ENCODE data around the gene TRIM36. TPM values are rescaled to one million over a fixed set of nuclear protein-coding genes. Genes with fewer than 3 reads are reported as not detected.

The TRIM36 gene
- total RNA-seq: 10 to 100 TPM in 5 of 8 experiments, under 1 TPM in 3; 0.28 to 61.2 (median 49.0) TPM

- in situ Hi-C loops (cut with MboI; ENCODE audit: low pct_unique_long_range_greater_than_20kb in 2 of 9, low sequenced_read_pairs in 9 of 9, unreplicated experiment in 9 of 9): no loop called here
- peaks cover 9% of the 10 kb centered on the region in 2 donors for H3K4me1 ChIP-seq (replicated peaks in 1 of 2)
- H3K27ac ChIP-seq: peak within 1 kb of the TSS; percentile 71 to 86
- peak; percentile 90 to 94 (median 94) for ATAC-seq (replicated peaks in 6 of 8)
- 0 to 40% (median 2%) methylated on average over 1 to 21 of the region's 68 CpGs; no CpG with 5 or more reads in 7 of the 10 experiments for WGBS, 10 experiments
- H3K4me3 ChIP-seq: peak within 1 kb of the TSS; percentile 56 to 83 (median 82)
These were observed at the start of gene TRIM36 for GRCh38 chr5:115169487-115170133. Gene TRIM36 (minus strand): TSS chr5:115169908. CDS start chr5:115169634, 274 bp downstream.

- no peak overlapping the region for H3K4me3 ChIP-seq
- no peaks in the 10 kb centered on the region for H3K4me1 ChIP-seq (replicated peaks in 1 of 2)
- in situ Hi-C loops (cut with MboI; ENCODE audit: low pct_unique_long_range_greater_than_20kb in 2 of 9, low sequenced_read_pairs in 9 of 9, unreplicated experiment in 9 of 9): no loop called here
- 67 to 100% (median 100%) methylated on average over 1 of the region's 1 CpG; no CpG with 5 or more reads in 1 of the 10 experiments for WGBS, 10 experiments
- ATAC-seq (replicated peaks in 6 of 8): peak in 1 of 8 experiments; percentile 26
- H3K27ac ChIP-seq: no peak overlapping the region
These were observed 44.8 kb upstream of the TRIM36 start for GRCh38 chr5:115214541-115214940.

- WGBS, 10 experiments: 89 to 100% (median 100%) methylated on average over 1 to 3 of the region's 3 CpGs; no CpG with 5 or more reads in 2 of the 10 experiments
- ATAC-seq (replicated peaks in 6 of 8): no peak
- in situ Hi-C loops (cut with MboI; ENCODE audit: low pct_unique_long_range_greater_than_20kb in 2 of 9, low sequenced_read_pairs in 9 of 9, unreplicated experiment in 9 of 9): no loop called here
These were observed 39.6 kb upstream of the TRIM36 start for GRCh38 chr5:115209279-115209678.

GRCh38 chr5:115202952-115203351 is 33.2 kb upstream of the TRIM36 start:
- Histone ChIP-seq H3K27ac (no peak overlapping the region), H3K4me3 (no peak overlapping the region), H3K4me1 (replicated peaks in 1 of 2) (no peaks in the 10 kb centered on the region)
- peak in 1 of 8 experiments; percentile 61 for ATAC-seq (replicated peaks in 6 of 8)
- WGBS, 10 experiments: 57 to 100% (median 92%) methylated on average over 1 of the region's 1 CpG; no CpG with 5 or more reads in 6 of the 10 experiments
- in situ Hi-C loops (cut with MboI; ENCODE audit: low pct_unique_long_range_greater_than_20kb in 2 of 9, low sequenced_read_pairs in 9 of 9, unreplicated experiment in 9 of 9): no loop called here

More at GRCh38 chr5:115209279-115209678, 39.6 kb upstream of the TRIM36 start:
- no peak overlapping the region for H3K4me3 ChIP-seq
- no peaks in the 10 kb centered on the region for H3K4me1 ChIP-seq (replicated peaks in 1 of 2)
- H3K27ac ChIP-seq: no peak overlapping the region

- H3K4me1 ChIP-seq (replicated peaks in 1 of 2): no peaks in the 10 kb centered on the region
- H3K4me3 ChIP-seq: no peak overlapping the region
- H3K27ac ChIP-seq: no peak overlapping the region
- in situ Hi-C loops (cut with MboI; ENCODE audit: low pct_unique_long_range_greater_than_20kb in 2 of 9, low sequenced_read_pairs in 9 of 9, unreplicated experiment in 9 of 9): no loop called here
- WGBS, 10 experiments: 60 to 100% (median 95%) methylated on average over 1 to 3 of the region's 3 CpGs; no CpG with 5 or more reads in 3 of the 10 experiments
- no peak for ATAC-seq (replicated peaks in 6 of 8)
These were observed 26.5 kb upstream of the TRIM36 start for GRCh38 chr5:115196161-115196560.

- ATAC-seq (replicated peaks in 6 of 8): no peak
- H3K27ac ChIP-seq: no peak overlapping the region
- in situ Hi-C loops (cut with MboI; ENCODE audit: low pct_unique_long_range_greater_than_20kb in 2 of 9, low sequenced_read_pairs in 9 of 9, unreplicated experiment in 9 of 9): no loop called here
- H3K4me3 ChIP-seq: no peak overlapping the region
- WGBS, 10 experiments: 100% methylated on average over 2 of the region's 2 CpGs; no CpG with 5 or more reads in 7 of the 10 experiments
- no peaks in the 10 kb centered on the region for H3K4me1 ChIP-seq (replicated peaks in 1 of 2)
These were observed 25.0 kb upstream of the TRIM36 start for GRCh38 chr5:115194676-115195075.

GRCh38 chr5:115193295-115193694 is 23.6 kb upstream of the TRIM36 start:
- no peak for ATAC-seq (replicated peaks in 6 of 8)
- in situ Hi-C loops (cut with MboI; ENCODE audit: low pct_unique_long_range_greater_than_20kb in 2 of 9, low sequenced_read_pairs in 9 of 9, unreplicated experiment in 9 of 9): no loop called here
- H3K4me3 ChIP-seq: no peak overlapping the region
- no peak overlapping the region for H3K27ac ChIP-seq
- H3K4me1 ChIP-seq (replicated peaks in 1 of 2): no peaks in the 10 kb centered on the region

GRCh38 chr5:115192098-115192497 is 22.4 kb upstream of the TRIM36 start:
- H3K27ac ChIP-seq: no peak overlapping the region
- H3K4me1 ChIP-seq (replicated peaks in 1 of 2): no peaks in the 10 kb centered on the region
- no peak overlapping the region for H3K4me3 ChIP-seq
- ATAC-seq (replicated peaks in 6 of 8): no peak
- 89 to 100% (median 97%) methylated on average over 1 of the region's 1 CpG; no CpG with 5 or more reads in 2 of the 10 experiments for WGBS, 10 experiments
- in situ Hi-C loops (cut with MboI; ENCODE audit: low pct_unique_long_range_greater_than_20kb in 2 of 9, low sequenced_read_pairs in 9 of 9, unreplicated experiment in 9 of 9): no loop called here

GRCh38 chr5:115191474-115192031 is 21.8 kb upstream of the TRIM36 start:
- in situ Hi-C loops (cut with MboI; ENCODE audit: low pct_unique_long_range_greater_than_20kb in 2 of 9, low sequenced_read_pairs in 9 of 9, unreplicated experiment in 9 of 9): no loop called here
- Histone ChIP-seq H3K4me1 (replicated peaks in 1 of 2) (no peaks in the 10 kb centered on the region), H3K27ac (no peak overlapping the region), H3K4me3 (no peak overlapping the region)
- no peak for ATAC-seq (replicated peaks in 6 of 8)
- WGBS, 10 experiments: 69 to 100% (median 88%) methylated on average over 1 to 8 of the region's 8 CpGs; no CpG with 5 or more reads in 1 of the 10 experiments

GRCh38 chr5:115190388-115190787 is 20.7 kb upstream of the TRIM36 start:
- H3K27ac ChIP-seq: no peak overlapping the region
- ATAC-seq (replicated peaks in 6 of 8): no peak
- in situ Hi-C loops (cut with MboI; ENCODE audit: low pct_unique_long_range_greater_than_20kb in 2 of 9, low sequenced_read_pairs in 9 of 9, unreplicated experiment in 9 of 9): no loop called here
- no peak overlapping the region for H3K4me3 ChIP-seq
- WGBS, 10 experiments: 40 to 83% (median 70%) methylated on average over 1 to 4 of the region's 4 CpGs; no CpG with 5 or more reads in 2 of the 10 experiments
- no peaks in the 10 kb centered on the region for H3K4me1 ChIP-seq (replicated peaks in 1 of 2)

- Histone ChIP-seq H3K4me3 (no peak overlapping the region), H3K27ac (no peak overlapping the region), H3K4me1 (replicated peaks in 1 of 2) (no peaks in the 10 kb centered on the region)
- WGBS, 10 experiments: 41 to 100% (median 57%) methylated on average over 1 to 2 of the region's 2 CpGs; no CpG with 5 or more reads in 5 of the 10 experiments
- ATAC-seq (replicated peaks in 6 of 8): no peak
- in situ Hi-C loops (cut with MboI; ENCODE audit: low pct_unique_long_range_greater_than_20kb in 2 of 9, low sequenced_read_pairs in 9 of 9, unreplicated experiment in 9 of 9): no loop called here
These were observed 20.2 kb upstream of the TRIM36 start for GRCh38 chr5:115189866-115190265.

GRCh38 chr5:115186794-115187193 is 17.1 kb upstream of the TRIM36 start:
- ATAC-seq (replicated peaks in 6 of 8): no peak
- in situ Hi-C loops (cut with MboI; ENCODE audit: low pct_unique_long_range_greater_than_20kb in 2 of 9, low sequenced_read_pairs in 9 of 9, unreplicated experiment in 9 of 9): no loop called here
- Histone ChIP-seq H3K4me3 (no peak overlapping the region), H3K4me1 (replicated peaks in 1 of 2) (no peaks in the 10 kb centered on the region), H3K27ac (no peak overlapping the region)

- no peak overlapping the region for H3K4me3 ChIP-seq
- peak in 2 of 8 experiments; percentile 27 to 57 for ATAC-seq (replicated peaks in 6 of 8)
- no peak overlapping the region for H3K27ac ChIP-seq
- in situ Hi-C loops (cut with MboI; ENCODE audit: low pct_unique_long_range_greater_than_20kb in 2 of 9, low sequenced_read_pairs in 9 of 9, unreplicated experiment in 9 of 9): no loop called here
- H3K4me1 ChIP-seq (replicated peaks in 1 of 2): no peaks in the 10 kb centered on the region
- 0 to 75% (median 35%) methylated on average over 1 to 2 of the region's 2 CpGs; no CpG with 5 or more reads in 2 of the 10 experiments for WGBS, 10 experiments
These were observed 15.1 kb upstream of the TRIM36 start for GRCh38 chr5:115184770-115185169.

- Histone ChIP-seq H3K27ac (no peak overlapping the region), H3K4me3 (no peak overlapping the region), H3K4me1 (replicated peaks in 1 of 2) (peaks cover 0 to 6% of the 10 kb centered on the region in 2 donors)
- ATAC-seq (replicated peaks in 6 of 8): no peak
- in situ Hi-C loops (cut with MboI; ENCODE audit: low pct_unique_long_range_greater_than_20kb in 2 of 9, low sequenced_read_pairs in 9 of 9, unreplicated experiment in 9 of 9): no loop called here
These were observed 12.0 kb upstream of the TRIM36 start for GRCh38 chr5:115181757-115182156.

Data from motor neuron (in vitro differentiated cells).